Lung (tissue), 12 donors: ENCODE data around the gene IFT25. TPM values are rescaled to one million over a fixed set of nuclear protein-coding genes. Genes with fewer than 3 reads are reported as not detected.

Experiments
- ATAC-seq: fragments of 200-7000 bp; cut with Tn5 transposase; one replicate; pipeline ENCODE4 v1.9.1; 2020; ENCODE audit warnings: moderate number of reproducible peaks; ENCODE audit not compliant: insufficient read depth, low FRiP score
- DNase-seq, 3 donors: peaks; one replicate each; pipeline ENCODE4 v3.0.0-alpha.2; 2013 to 2017
- H3K27ac ChIP-seq, 2 donors: one replicate each; pipeline ENCODE4 v1.5.1; 2013; ENCODE audit warnings: mild to moderate bottlenecking in 2 of 2, moderate library complexity in 2 of 2, control low read depth in 1 of 2, inconsistent platforms in 1 of 2, low read depth in 1 of 2, low read length in 1 of 2
- H3K27me3 ChIP-seq, 3 donors: one replicate each; pipeline ENCODE4 v1.5.1; 2013; ENCODE audit warnings: low read length in 2 of 3; ENCODE audit not compliant: control insufficient read depth in 3 of 3, insufficient read depth in 3 of 3
- H3K36me3 ChIP-seq, 4 donors: one replicate each; pipeline ENCODE4 v1.5.1; 2013; ENCODE audit warnings: low read length in 4 of 4, mild to moderate bottlenecking in 1 of 4, moderate library complexity in 1 of 4; ENCODE audit not compliant: control insufficient read depth in 4 of 4, insufficient read depth in 4 of 4
- H3K4me1 ChIP-seq, 5 donors: one replicate each; pipeline ENCODE4 v1.5.1; 2013; ENCODE audit warnings: low read length in 5 of 5, mild to moderate bottlenecking in 2 of 5, moderate library complexity in 1 of 5; ENCODE audit not compliant: control insufficient read depth in 5 of 5, insufficient read depth in 5 of 5
- H3K4me3 ChIP-seq: one replicate; pipeline ENCODE4 v1.5.1; 2013; ENCODE audit warnings: mild to moderate bottlenecking, control low read depth, moderate library complexity
- H3K9ac ChIP-seq, 2 donors: one replicate each; pipeline ENCODE4 v1.5.1; 2013; ENCODE audit warnings: low read length in 2 of 2, control low read depth in 1 of 2; ENCODE audit not compliant: insufficient read depth in 1 of 2
- H3K9me3 ChIP-seq, 4 donors: one replicate each; pipeline ENCODE4 v1.5.1; 2013; ENCODE audit warnings: low read length in 3 of 4, mild to moderate bottlenecking in 1 of 4, moderate library complexity in 1 of 4; ENCODE audit not compliant: control insufficient read depth in 4 of 4, insufficient read depth in 3 of 4
- CTCF ChIP-seq: IDR thresholded peaks from 2 replicates; pipeline ENCODE4 v1.5.1; 2012; ENCODE audit warnings: mild to moderate bottlenecking; ENCODE audit errors: control extremely low read depth, extremely low read depth
- WGBS, 2 donors: extraction: QIAGEN DNeasy Blood & Tissue Kit; methylation state at CpG; one replicate each; pipeline ENCODE4 v1.1.7; 2013; 5-methylcytosine and 5-hydroxymethylcytosine counted together
- polyA plus RNA-seq, 2 donors: library from polyadenylated mRNA; stranded (reverse); fragments of 200-250 nt; gene quantifications; one replicate each; pipeline ENCODE4 v1.2.1, GENCODE V29; 2013
- total RNA-seq, 2 donors: library from RNA; depleted of rRNA in 1 of 2; stranded (reverse); fragments of >200 nt in 1 of 2; gene quantifications; one replicate each; pipeline ENCODE4 v1.2.1, GENCODE V29; 2014 to 2021
- donor health status: control.
- donor health status: control.
- donor health status: Bipolar disorder and iron deficiency.
- donor health status: healthy.
- donor health status: DM: yes; HTN: yes; CAD: no.

The IFT25 gene
- total and polyA plus RNA-seq, 4 donors, result 18.2 to 46.1 (median 31.6) TPM

DNA sequence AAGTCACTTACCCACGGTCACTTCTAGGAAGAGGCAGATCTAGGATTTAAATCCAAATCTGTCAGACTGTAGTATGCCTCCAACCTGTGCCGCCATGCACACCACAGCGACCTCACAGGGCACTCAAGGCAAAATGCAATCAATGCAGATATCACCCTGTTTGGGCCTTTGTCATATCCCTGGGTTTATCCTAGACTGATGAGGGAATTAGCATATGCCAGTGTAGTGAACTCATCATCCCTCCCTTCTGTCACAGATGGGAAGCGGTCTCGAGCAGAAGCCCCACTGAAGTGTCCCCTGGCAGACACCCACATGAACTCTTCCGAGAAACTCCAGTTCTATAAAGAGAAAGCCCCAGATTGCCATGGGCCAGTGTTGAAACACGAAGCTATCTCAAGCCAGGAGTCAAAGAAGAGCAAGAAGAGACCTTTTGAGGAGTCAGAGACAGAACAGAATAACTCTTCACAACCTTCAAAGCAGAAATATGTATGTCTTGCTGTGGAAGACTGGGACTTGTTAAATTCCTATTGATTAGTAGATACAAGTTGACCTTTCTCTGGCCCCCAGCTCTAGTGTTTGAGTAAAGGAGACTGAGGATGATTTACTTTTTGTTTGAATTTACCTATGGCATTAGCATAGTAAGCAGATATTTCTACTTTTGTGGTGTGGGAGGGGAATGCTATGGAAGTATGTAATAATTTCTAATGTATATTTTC lies 22.1 kb upstream of the IFT25 start:
- no peak overlapping the region for H3K9ac ChIP-seq
- no peak overlapping the region for H3K27ac ChIP-seq
- peaks cover 18 to 41% (median 31%) of the 10 kb centered on the region in 4 donors for H3K36me3 ChIP-seq
- no peak for TF ChIP-seq CTCF
- no peak for ATAC-seq
- DNase-seq, result no peak
- no peak overlapping the region for H3K4me3 ChIP-seq
- WGBS, 2 donors, result 92% methylated on average over 7 of the region's 7 CpGs
- no peaks in the 10 kb centered on the region for H3K9me3 ChIP-seq
- H3K27me3 ChIP-seq, result no peaks in the 10 kb centered on the region
- H3K4me1 ChIP-seq, result no peaks in the 10 kb centered on the region

GRCh38 chr1:53966794-53967193 lies 21.3 kb upstream of the IFT25 start:
- TF ChIP-seq CTCF, result no peak
- no peak overlapping the region for H3K4me3 ChIP-seq
- DNase-seq (no peak), ATAC-seq (no peak)
- no peaks in the 10 kb centered on the region for H3K4me1 ChIP-seq
- no peak overlapping the region for H3K27ac ChIP-seq
- no peaks in the 10 kb centered on the region for H3K27me3 ChIP-seq
- no peak overlapping the region for H3K9ac ChIP-seq
- peaks cover 25 to 47% (median 36%) of the 10 kb centered on the region in 4 donors for H3K36me3 ChIP-seq
- WGBS, 2 donors, result 88 to 94% methylated on average over 3 of the region's 3 CpGs
- H3K9me3 ChIP-seq, result no peaks in the 10 kb centered on the region

- TF ChIP-seq CTCF, result no peak
- Histone ChIP-seq H3K27me3 (no peaks in the 10 kb centered on the region), H3K4me3 (no peak overlapping the region), H3K9ac (peak overlapping the region in 1 of 2 donors; percentile 28), H3K27ac (no peak overlapping the region), H3K36me3 (peaks cover 33 to 58% (median 43%) of the 10 kb centered on the region in 4 donors), H3K4me1 (no peaks in the 10 kb centered on the region), H3K9me3 (no peaks in the 10 kb centered on the region)
- DNase-seq (no peak), ATAC-seq (no peak)
- 65 to 78% methylated on average over 5 of the region's 5 CpGs for WGBS, 2 donors
Observed at GRCh38 chr1:53964109-53964508, 18.6 kb upstream of the IFT25 start.

DNA sequence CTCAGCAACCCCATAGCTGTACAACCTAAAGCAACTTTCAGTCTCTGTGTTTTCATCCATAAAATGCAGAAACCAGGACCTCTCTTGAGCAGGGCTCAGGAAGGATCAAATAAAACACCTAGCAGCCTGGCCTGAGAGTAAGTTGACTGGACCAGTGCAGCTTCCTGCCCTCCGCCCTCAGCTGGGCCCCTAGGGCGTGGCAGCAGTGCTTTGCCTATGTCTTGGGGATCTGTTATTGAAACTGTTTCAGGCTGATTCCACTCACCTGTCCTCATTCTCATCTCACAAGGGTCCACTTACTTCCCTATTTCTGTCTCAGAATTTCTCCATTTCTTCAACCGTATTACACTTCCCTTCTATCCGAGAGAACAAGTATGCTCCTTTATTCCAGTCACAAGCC lies 18.0 kb upstream of the IFT25 start:
- no peak overlapping the region for H3K27ac ChIP-seq
- 57 to 83% methylated on average over 4 of the region's 4 CpGs for WGBS, 2 donors
- no peak overlapping the region for H3K9ac ChIP-seq
- no peaks in the 10 kb centered on the region for H3K9me3 ChIP-seq
- no peak overlapping the region for H3K4me3 ChIP-seq
- no peaks in the 10 kb centered on the region for H3K4me1 ChIP-seq
- no peaks in the 10 kb centered on the region for H3K27me3 ChIP-seq
- ATAC-seq (no peak), DNase-seq (no peak)
- H3K36me3 ChIP-seq, result peaks cover 33 to 56% (median 43%) of the 10 kb centered on the region in 4 donors
- no peak for TF ChIP-seq CTCF
